Peyer's patch (tissue), 4 donors: ENCODE results near the gene MEX3B. TPM values are rescaled to one million over a fixed set of nuclear protein-coding genes. Genes with fewer than 3 reads are reported as not detected.

ENCODE experiments used
- DNase-seq, 3 donors: peaks; one replicate each; pipeline ENCODE4 v3.0.0-alpha.2; 2017 to 2019
- H3K27ac ChIP-seq, 4 donors: fragments of 200-600 bp; sonication (generic); one replicate each; pipeline ENCODE4 v1.5.1; 2016 to 2019
- H3K27me3 ChIP-seq, 2 donors: fragments of 200-600 bp; sonication (generic); one replicate each; pipeline ENCODE4 v1.5.1; 2019
- H3K36me3 ChIP-seq, 3 donors: fragments of 200-600 bp; sonication (generic); one replicate each; pipeline ENCODE4 v1.5.1; 2016 to 2019
- H3K4me1 ChIP-seq, 4 donors: fragments of 200-600 bp; sonication (generic); one replicate each; pipeline ENCODE4 v1.5.1; 2016 to 2019
- H3K4me3 ChIP-seq, 4 donors: fragments of 200-600 bp; sonication (generic); 1 replicate in 3 of 4; 2 replicates in 1 of 4; pipeline ENCODE4 v1.5.1; 2016 to 2019; ENCODE audit warnings: mild to moderate bottlenecking in 1 of 4
- H3K9me3 ChIP-seq, 4 donors: fragments of 200-600 bp; sonication (generic); one replicate each; pipeline ENCODE4 v1.5.1; 2016 to 2019; ENCODE audit warnings: mild to moderate bottlenecking in 1 of 4
- CTCF ChIP-seq, 6 experiments: fragments of 450-650 bp in 4 of 6; fragments of 200-600 bp in 2 of 6; sonication (generic) in 1 of 6; IDR thresholded peaks; one replicate each; pipeline ENCODE4 v1.5.1; 2017 to 2019; ENCODE audit warnings: antibody characterized with exemption in 6 of 6, mild to moderate bottlenecking in 3 of 6, moderate library complexity in 1 of 6
- POLR2A ChIP-seq, 2 donors: fragments of 450-650 bp; IDR thresholded peaks; one replicate each; pipeline ENCODE4 v1.5.1; 2017; ENCODE audit warnings: antibody characterized with exemption in 2 of 2, mild to moderate bottlenecking in 2 of 2, moderate library complexity in 2 of 2
- total RNA-seq, 4 donors: library from RNA; depleted of rRNA; stranded (reverse); fragments of >200 nt; gene quantifications; one replicate each; pipeline ENCODE4 v1.1.0, GENCODE V29; 2016

Gene MEX3B
- total RNA-seq, 4 donors from 2014 or later, result 0.40 to 1.7 (median 1.1) TPM; not detected in 1

DNA sequence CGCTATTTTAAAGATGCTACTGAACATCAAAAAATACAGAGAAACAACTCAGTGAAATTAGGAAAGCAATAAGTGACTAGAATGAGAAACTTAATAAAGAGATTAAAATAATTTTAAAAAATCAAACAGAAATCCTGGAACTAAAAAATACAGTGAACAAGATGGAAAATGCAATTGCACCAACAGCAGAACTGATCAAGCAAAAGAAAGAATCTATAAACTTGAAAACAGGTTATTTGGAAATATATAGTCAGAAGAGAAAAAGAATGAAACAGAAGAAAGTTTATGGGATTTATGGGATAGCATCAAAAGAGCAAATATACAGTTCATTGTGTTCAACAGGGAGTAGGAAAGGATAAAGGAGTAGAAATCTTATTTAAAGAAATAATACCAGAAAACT is 53.3 kb downstream of the MEX3B start:
- Histone ChIP-seq H3K27ac (no peak overlapping the region), H3K9me3 (peaks cover 0 to 8% (median 0%) of the 10 kb centered on the region in 4 donors), H3K4me1 (no peaks in the 10 kb centered on the region), H3K36me3 (no peaks in the 10 kb centered on the region), H3K27me3 (no peaks in the 10 kb centered on the region), H3K4me3 (no peak overlapping the region)
- TF ChIP-seq POLR2A (IDR thresholded peaks at IDR 0.05), result no peak
- no peak for TF ChIP-seq CTCF (IDR thresholded peaks at IDR 0.05)
- DNase-seq, result no peak

Other genes starting within 250 kb of the MEX3B start
- gene EFL1, start 216.7 kb upstream of the MEX3B start, total RNA-seq, result 10 to 100 TPM; 32.2 to 43.9 (median 40.0) TPM
- 1 to 10 TPM in 1 of 4 donors, not detected in 3; 5.0 TPM for gene SAXO2, start 216.8 kb upstream of the MEX3B start, total RNA-seq